ENCODE measurements around the gene YWHAE.

GRCh38 chr17:1447052-1447451 is 47.0 kb upstream of the YWHAE start:
- TF ChIP-seq CTCF (IDR thresholded peaks at IDR 0.05), result no peak
- TF ChIP-seq POLR2A (IDR thresholded peaks at IDR 0.05), result no peak

Measured in esophagus squamous epithelium (tissue), 4 donors.